HepG2 (cell line): Measurements from ENCODE around the gene EEF1AKMT4.

Experiments used
- MAZ ChIP-seq, 2 experiments: sonication (generic) in 1 of 2; formaldehyde crosslinking in 1 of 2; IDR thresholded peaks; 2 replicates each; pipeline versions ENCODE4 v1.5.0 to v1.6.1; 2012 to 2020; ENCODE audit warnings: low read depth in 2 of 2, mild to moderate bottlenecking in 2 of 2, borderline replicate concordance in 1 of 2, improper control_type of control experiment in 1 of 2, low read length in 1 of 2, missing genetic modification reagents in 1 of 2, moderate library complexity in 1 of 2
- MBD4 ChIP-seq: IDR thresholded peaks from 2 replicates; pipeline ENCODE4 v1.6.1; 2012; ENCODE audit warnings: low read length, inconsistent platforms, borderline replicate concordance
- NCOA5 ChIP-seq: sonication (generic); formaldehyde crosslinking; IDR thresholded peaks from 2 replicates; pipeline ENCODE4 v1.4.0; 2020; ENCODE audit warnings: missing genetic modification reagents
- POLR2AphosphoS5 ChIP-seq: IDR thresholded peaks from 2 replicates; pipeline ENCODE4 v1.6.1; 2012; ENCODE audit warnings: low read depth, low read length
- RXRA ChIP-seq: sonication (generic); formaldehyde crosslinking; IDR thresholded peaks from 2 replicates; pipeline ENCODE4 v1.5.1; 2020; ENCODE audit warnings: missing genetic modification reagents
- SMAD1 ChIP-seq: sonication (generic); formaldehyde crosslinking; IDR thresholded peaks from 2 replicates; pipeline ENCODE4 v1.4.0; 2020; ENCODE audit warnings: missing genetic modification reagents, low read depth, mild to moderate bottlenecking, borderline replicate concordance
- TGIF2 ChIP-seq: IDR thresholded peaks from 2 replicates; pipeline ENCODE4 v1.6.1; 2016; ENCODE audit warnings: control low read depth, missing compliant biosample characterization
- ZNF672 ChIP-seq: sonication (generic); formaldehyde crosslinking; IDR thresholded peaks from 2 replicates; pipeline ENCODE4 v1.8.1; 2022; ENCODE audit warnings: missing genetic modification reagents
- TF ChIP-seq, protein P1 (sequence below): IDR thresholded peaks from 2 replicates; pipeline ENCODE4 v1.4.0; 2020; ENCODE audit warnings: mild to moderate bottlenecking, missing genetic modification reagents
- TF ChIP-seq, protein P2 (sequence below): sonication (generic); formaldehyde crosslinking; IDR thresholded peaks from 2 replicates; pipeline ENCODE4 v1.9.0; 2021; ENCODE audit warnings: missing genetic modification reagents, mild to moderate bottlenecking, borderline replicate concordance
- TF ChIP-seq, protein P3 (sequence below): sonication (generic); formaldehyde crosslinking; IDR thresholded peaks from 2 replicates; pipeline ENCODE4 v1.4.0; 2020; ENCODE audit warnings: missing genetic modification reagents, borderline replicate concordance
- TF ChIP-seq, protein P4 (sequence below): sonication (generic); formaldehyde crosslinking; IDR thresholded peaks from 2 replicates; pipeline ENCODE4 v1.5.0; 2020; ENCODE audit warnings: mild to moderate bottlenecking, missing genetic modification reagents, moderate library complexity

DNA sequence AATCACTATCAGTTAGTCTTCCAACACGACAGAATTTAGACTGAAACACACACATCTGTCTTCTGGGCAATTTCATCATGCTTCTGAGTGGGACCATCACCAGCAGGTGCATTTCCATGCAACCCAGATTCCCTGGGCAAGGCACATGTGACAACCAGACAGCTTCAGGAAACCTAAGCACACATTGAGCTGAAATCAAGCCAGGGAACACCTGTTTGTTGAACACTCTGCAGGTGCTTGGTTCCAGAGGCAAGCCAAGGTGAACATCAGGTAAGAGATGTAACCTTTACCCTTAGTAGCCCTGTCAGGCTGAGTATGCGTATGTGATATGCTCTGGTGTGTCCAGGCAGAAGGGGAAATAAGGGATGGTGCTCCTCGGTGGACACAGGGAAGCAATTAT is 46.3 kb downstream of the EEF1AKMT4 start:
- TF ChIP-seq POLR2AphosphoS5, result no peak
- TF ChIP-seq TGIF2 (CRISPR knock-in tag), result no peak
- TF ChIP-seq MAZ (IDR thresholded peaks at IDR 0.05; ENCODE audit: borderline replicate concordance, low read depth, low read length), result no peak
- no peak for TF ChIP-seq MAZ (CRISPR knock-in tag; IDR thresholded peaks at IDR 0.05; ENCODE audit: low read depth)
- no peak for TF ChIP-seq RXRA (CRISPR knock-in tag)
- TF ChIP-seq SMAD1, result no peak
- TF ChIP-seq, protein P1, sequence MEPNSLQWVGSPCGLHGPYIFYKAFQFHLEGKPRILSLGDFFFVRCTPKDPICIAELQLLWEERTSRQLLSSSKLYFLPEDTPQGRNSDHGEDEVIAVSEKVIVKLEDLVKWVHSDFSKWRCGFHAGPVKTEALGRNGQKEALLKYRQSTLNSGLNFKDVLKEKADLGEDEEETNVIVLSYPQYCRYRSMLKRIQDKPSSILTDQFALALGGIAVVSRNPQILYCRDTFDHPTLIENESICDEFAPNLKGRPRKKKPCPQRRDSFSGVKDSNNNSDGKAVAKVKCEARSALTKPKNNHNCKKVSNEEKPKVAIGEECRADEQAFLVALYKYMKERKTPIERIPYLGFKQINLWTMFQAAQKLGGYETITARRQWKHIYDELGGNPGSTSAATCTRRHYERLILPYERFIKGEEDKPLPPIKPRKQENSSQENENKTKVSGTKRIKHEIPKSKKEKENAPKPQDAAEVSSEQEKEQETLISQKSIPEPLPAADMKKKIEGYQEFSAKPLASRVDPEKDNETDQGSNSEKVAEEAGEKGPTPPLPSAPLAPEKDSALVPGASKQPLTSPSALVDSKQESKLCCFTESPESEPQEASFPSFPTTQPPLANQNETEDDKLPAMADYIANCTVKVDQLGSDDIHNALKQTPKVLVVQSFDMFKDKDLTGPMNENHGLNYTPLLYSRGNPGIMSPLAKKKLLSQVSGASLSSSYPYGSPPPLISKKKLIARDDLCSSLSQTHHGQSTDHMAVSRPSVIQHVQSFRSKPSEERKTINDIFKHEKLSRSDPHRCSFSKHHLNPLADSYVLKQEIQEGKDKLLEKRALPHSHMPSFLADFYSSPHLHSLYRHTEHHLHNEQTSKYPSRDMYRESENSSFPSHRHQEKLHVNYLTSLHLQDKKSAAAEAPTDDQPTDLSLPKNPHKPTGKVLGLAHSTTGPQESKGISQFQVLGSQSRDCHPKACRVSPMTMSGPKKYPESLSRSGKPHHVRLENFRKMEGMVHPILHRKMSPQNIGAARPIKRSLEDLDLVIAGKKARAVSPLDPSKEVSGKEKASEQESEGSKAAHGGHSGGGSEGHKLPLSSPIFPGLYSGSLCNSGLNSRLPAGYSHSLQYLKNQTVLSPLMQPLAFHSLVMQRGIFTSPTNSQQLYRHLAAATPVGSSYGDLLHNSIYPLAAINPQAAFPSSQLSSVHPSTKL (CRISPR knock-in tag), result no peak
- TF ChIP-seq, protein P2, sequence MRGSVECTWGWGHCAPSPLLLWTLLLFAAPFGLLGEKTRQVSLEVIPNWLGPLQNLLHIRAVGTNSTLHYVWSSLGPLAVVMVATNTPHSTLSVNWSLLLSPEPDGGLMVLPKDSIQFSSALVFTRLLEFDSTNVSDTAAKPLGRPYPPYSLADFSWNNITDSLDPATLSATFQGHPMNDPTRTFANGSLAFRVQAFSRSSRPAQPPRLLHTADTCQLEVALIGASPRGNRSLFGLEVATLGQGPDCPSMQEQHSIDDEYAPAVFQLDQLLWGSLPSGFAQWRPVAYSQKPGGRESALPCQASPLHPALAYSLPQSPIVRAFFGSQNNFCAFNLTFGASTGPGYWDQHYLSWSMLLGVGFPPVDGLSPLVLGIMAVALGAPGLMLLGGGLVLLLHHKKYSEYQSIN (CRISPR knock-in tag), result no peak
- TF ChIP-seq, protein P3, sequence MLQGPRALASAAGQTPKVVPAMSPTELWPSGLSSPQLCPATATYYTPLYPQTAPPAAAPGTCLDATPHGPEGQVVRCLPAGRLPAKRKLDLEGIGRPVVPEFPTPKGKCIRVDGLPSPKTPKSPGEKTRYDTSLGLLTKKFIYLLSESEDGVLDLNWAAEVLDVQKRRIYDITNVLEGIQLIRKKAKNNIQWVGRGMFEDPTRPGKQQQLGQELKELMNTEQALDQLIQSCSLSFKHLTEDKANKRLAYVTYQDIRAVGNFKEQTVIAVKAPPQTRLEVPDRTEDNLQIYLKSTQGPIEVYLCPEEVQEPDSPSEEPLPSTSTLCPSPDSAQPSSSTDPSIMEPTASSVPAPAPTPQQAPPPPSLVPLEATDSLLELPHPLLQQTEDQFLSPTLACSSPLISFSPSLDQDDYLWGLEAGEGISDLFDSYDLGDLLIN (CRISPR knock-in tag), result no peak
- TF ChIP-seq, protein P4, sequence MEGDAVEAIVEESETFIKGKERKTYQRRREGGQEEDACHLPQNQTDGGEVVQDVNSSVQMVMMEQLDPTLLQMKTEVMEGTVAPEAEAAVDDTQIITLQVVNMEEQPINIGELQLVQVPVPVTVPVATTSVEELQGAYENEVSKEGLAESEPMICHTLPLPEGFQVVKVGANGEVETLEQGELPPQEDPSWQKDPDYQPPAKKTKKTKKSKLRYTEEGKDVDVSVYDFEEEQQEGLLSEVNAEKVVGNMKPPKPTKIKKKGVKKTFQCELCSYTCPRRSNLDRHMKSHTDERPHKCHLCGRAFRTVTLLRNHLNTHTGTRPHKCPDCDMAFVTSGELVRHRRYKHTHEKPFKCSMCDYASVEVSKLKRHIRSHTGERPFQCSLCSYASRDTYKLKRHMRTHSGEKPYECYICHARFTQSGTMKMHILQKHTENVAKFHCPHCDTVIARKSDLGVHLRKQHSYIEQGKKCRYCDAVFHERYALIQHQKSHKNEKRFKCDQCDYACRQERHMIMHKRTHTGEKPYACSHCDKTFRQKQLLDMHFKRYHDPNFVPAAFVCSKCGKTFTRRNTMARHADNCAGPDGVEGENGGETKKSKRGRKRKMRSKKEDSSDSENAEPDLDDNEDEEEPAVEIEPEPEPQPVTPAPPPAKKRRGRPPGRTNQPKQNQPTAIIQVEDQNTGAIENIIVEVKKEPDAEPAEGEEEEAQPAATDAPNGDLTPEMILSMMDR, result no peak
- TF ChIP-seq NCOA5, result no peak
- no peak for TF ChIP-seq MBD4
- no peak for TF ChIP-seq ZNF672 (CRISPR knock-in tag)
